HepG2 (cell line): ENCODE results near the gene NXN. TPM values are rescaled to one million over a fixed set of nuclear protein-coding genes. Genes with fewer than 3 reads are reported as not detected.

Experiments
- ATAC-seq: fragments of 200-7000 bp; cut with Tn5 transposase; 3 replicates; pipeline ENCODE4 v1.9.1; 2020; ENCODE audit warnings: mild to moderate bottlenecking, moderate library complexity
- BruUV-seq: library from RNA; stranded (reverse); fragments of 400-500 nt; replicated peaks from 2 replicates; lab custom pipeline; 2021; lab: Mats Ljungman, UMichigan
- CTCF ChIA-PET: fragments of 300-600 bp; formaldehyde crosslinking; extraction: SDS; loops from one replicate; lab custom pipeline; 2021; ENCODE audit warnings: low total read pairs, inconsistent platforms, low intra/inter-chr PET ratio; lab: Yijun Ruan, JAX
- POLR2A ChIA-PET: fragments of 350-600 bp; sonication (Branson Sonifier 250); formaldehyde crosslinking; loops from one replicate; lab custom pipeline; 2020; ENCODE audit warnings: antibody characterized with exemption, inconsistent platforms; lab: Yijun Ruan, JAX
- DNase-seq: peaks from one replicate; pipeline ENCODE4 v3.0.0-alpha.2; 2015; ENCODE audit warnings: low spot score
- FAIRE-seq: peaks from 3 replicates; lab custom pipeline; 2011; peaks lifted over from hg19 to GRCh38; lab: Jason Lieb, UNC
- H2AFZ ChIP-seq: one replicate; pipeline ENCODE4 v1.6.1; 2011; ENCODE audit warnings: low read length, inconsistent platforms
- H3K27ac ChIP-seq: fragments of 300-600 bp; 3 replicates; pipeline ENCODE4 v1.8.0; 2011; ENCODE audit warnings: mixed run types, mild to moderate bottlenecking, mixed read lengths, low read length, inconsistent platforms; ENCODE audit not compliant: insufficient read depth; ENCODE audit errors: extremely low read length
- H3K27me3 ChIP-seq, 2 experiments: fragments of 200-600 bp in 1 of 2; 2 replicates in 1 of 2; 3 replicates in 1 of 2; pipeline versions ENCODE4 v1.6.0 to v1.8.0; 2011; ENCODE audit warnings: low read length in 2 of 2, mild to moderate bottlenecking in 2 of 2, moderate library complexity in 2 of 2, inconsistent platforms in 1 of 2; ENCODE audit not compliant: insufficient read depth in 2 of 2, control insufficient read depth in 1 of 2
- H3K36me3 ChIP-seq, 2 experiments: fragments of 200-600 bp in 1 of 2; replicated peaks in 1 of 2; 2 replicates in 1 of 2; 3 replicates in 1 of 2; pipeline versions ENCODE4 v1.5.1 to v1.8.0; 2011; ENCODE audit warnings: low read length in 2 of 2, inconsistent platforms in 1 of 2; ENCODE audit not compliant: insufficient read depth in 2 of 2, control insufficient read depth in 1 of 2
- H3K4me1 ChIP-seq: 2 replicates; pipeline ENCODE4 v1.5.1; 2012; ENCODE audit warnings: low read length, inconsistent platforms; ENCODE audit not compliant: insufficient read depth
- H3K4me2 ChIP-seq: 2 replicates; pipeline ENCODE4 v1.6.0; 2011; ENCODE audit warnings: low read depth, low read length, inconsistent platforms
- H3K4me3 ChIP-seq, 3 experiments: fragments of 200-600 bp in 1 of 3; sonication (generic), shearing (Covaris generic) in 1 of 3; replicated peaks in 1 of 3; 2 replicates each; pipeline ENCODE4 v1.5.1; 2011 to 2016; ENCODE audit warnings: low read length in 3 of 3, inconsistent platforms in 2 of 3, low read depth in 2 of 3, mild to moderate bottlenecking in 2 of 3, control low read depth in 1 of 3, mixed read lengths in 1 of 3; ENCODE audit not compliant: insufficient read depth in 1 of 3
- H3K79me2 ChIP-seq: one replicate; pipeline ENCODE4 v1.6.1; 2011; ENCODE audit warnings: low read length, inconsistent platforms; ENCODE audit not compliant: insufficient read depth
- H3K9ac ChIP-seq: 2 replicates; pipeline ENCODE4 v1.6.0; 2011; ENCODE audit warnings: mild to moderate bottlenecking, low read depth, low read length, inconsistent platforms; ENCODE audit not compliant: insufficient read depth
- H3K9me3 ChIP-seq: 2 replicates; pipeline ENCODE4 v1.5.1; 2012; ENCODE audit warnings: mild to moderate bottlenecking, low read length
- H4K20me1 ChIP-seq: 2 replicates; pipeline ENCODE4 v1.6.0; 2011; ENCODE audit warnings: inconsistent platforms, mild to moderate bottlenecking, low read length, moderate library complexity; ENCODE audit not compliant: insufficient read depth
- MAFF ChIP-seq: IDR thresholded peaks from 2 replicates; pipeline ENCODE4 v1.6.1; 2011; ENCODE audit warnings: low read depth, low read length, improper control_type of control experiment
- MAFK ChIP-seq, 2 experiments: IDR thresholded peaks in 1 of 2; conservative IDR thresholded peaks in 1 of 2; 2 replicates each; pipeline ENCODE4 v1.6.1; 2011; ENCODE audit warnings: improper control_type of control experiment in 2 of 2, low read length in 2 of 2
- TARDBP ChIP-seq: sonication (generic); formaldehyde crosslinking; IDR thresholded peaks from 2 replicates; pipeline ENCODE4 v1.8.0; 2022; ENCODE audit warnings: mild to moderate bottlenecking, missing genetic modification reagents
- ZFP36 ChIP-seq: fragments of 150-350 bp; IDR thresholded peaks from 2 replicates; pipeline ENCODE4 v1.6.1; 2018; ENCODE audit warnings: borderline replicate concordance, low read length, low read depth; ENCODE audit not compliant: partially characterized antibody
- ZNF607 ChIP-seq: sonication (generic); formaldehyde crosslinking; IDR thresholded peaks from 2 replicates; pipeline ENCODE4 v1.5.1; 2020; ENCODE audit warnings: missing genetic modification reagents, mild to moderate bottlenecking, borderline replicate concordance
- WGBS: methylation state at CpG from one replicate; pipeline ENCODE4 v1.1.6; 2017; ENCODE audit warnings: low lambda C conversion rate; 5-methylcytosine and 5-hydroxymethylcytosine counted together
- in situ Hi-C: cut with HindIII; loops from 2 replicates; pipeline ENCODE4 v1.10.0; 2017; ENCODE audit warnings: low pct_unique_long_range_greater_than_20kb; ENCODE audit not compliant: extremely low pct_ligation_motif_present
- intact Hi-C: fragments of 100-400 bp; cut with micrococcal nuclease; formaldehyde crosslinking; loops from one replicate; pipeline ENCODE4 v1.10.0; 2022; ENCODE audit not compliant: unreplicated experiment
- polyA plus RNA-seq, 8 experiments: library from polyadenylated mRNA; depleted of rRNA in 3 of 8; stranded (reverse) in 7 of 8; unstranded in 1 of 8; fragments of >200 nt; fragmentation: Illumina TruSeq in 4 of 8; extraction: Trizol in 4 of 8; gene quantifications; 2 replicates each; pipeline versions ENCODE4 v1.2.1 to v1.2.3, GENCODE V29; 2011 to 2016; ENCODE audit warnings: low read depth in 4 of 8, missing spikeins in 1 of 8, mixed read lengths in 1 of 8; ENCODE audit not compliant: insufficient read depth in 1 of 8
- total RNA-seq, 5 experiments: library from RNA; depleted of rRNA; stranded (reverse); fragments of >200 nt; fragmentation: Illumina TruSeq; extraction: Trizol; gene quantifications; 2 replicates each; pipeline ENCODE4 v1.2.3, GENCODE V29; 2016; ENCODE audit warnings: low read depth in 1 of 5
- TF ChIP-seq, protein P1 (sequence below): sonication (generic); formaldehyde crosslinking; IDR thresholded peaks from 2 replicates; pipeline ENCODE4 v1.8.1; 2022; ENCODE audit warnings: low read depth, mild to moderate bottlenecking, missing genetic modification reagents
- TF ChIP-seq, protein P2 (sequence below): sonication (generic); formaldehyde crosslinking; IDR thresholded peaks from 2 replicates; pipeline ENCODE4 v1.4.0; 2020; ENCODE audit warnings: missing genetic modification reagents
- TF ChIP-seq, protein P3 (sequence below): sonication (generic); formaldehyde crosslinking; IDR thresholded peaks from 2 replicates; pipeline ENCODE4 v1.4.0; 2020; ENCODE audit warnings: mild to moderate bottlenecking, missing genetic modification reagents, borderline replicate concordance

NXN gene
- total and polyA plus RNA-seq, 2 of the 13 experiments (the other 11 are each of a cell fraction or from before 2014, with no cell fraction given), result 22.2 to 24.3 TPM

DNA sequence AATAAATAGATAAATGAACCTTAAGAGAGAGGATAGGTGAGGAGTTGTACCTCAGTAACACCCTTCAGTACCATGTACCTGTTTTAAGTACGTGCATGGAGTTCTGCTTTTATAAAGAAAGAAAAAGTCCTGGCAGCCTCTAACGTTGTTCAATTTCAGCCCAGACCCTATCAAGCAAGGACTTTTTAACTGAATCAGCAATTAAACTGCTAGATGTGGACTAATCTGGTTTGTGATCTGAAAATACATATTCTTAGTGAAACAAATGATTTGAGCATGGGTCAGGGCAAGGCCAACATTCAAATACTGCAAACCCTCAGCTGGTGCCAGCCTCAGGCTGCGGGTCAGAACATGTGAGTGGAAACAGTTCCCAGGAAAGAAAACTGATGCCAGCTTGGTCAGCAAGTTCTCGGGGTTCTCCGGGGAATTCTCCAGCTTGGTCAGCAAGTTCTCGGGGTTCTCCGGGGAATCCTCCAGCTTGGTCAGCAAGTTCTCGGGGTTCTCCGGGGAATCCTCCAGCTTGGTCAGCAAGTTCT is 112.9 kb downstream of the NXN start:
- Histone ChIP-seq H4K20me1 (no peaks in the 10 kb centered on the region), H3K36me3 (peaks cover 0 to 7% of the 10 kb centered on the region in 2 experiments; a peak in 2 of 5 replicates), H3K9ac (no peak overlapping the region), H3K9me3 (no peaks in the 10 kb centered on the region), H3K4me3 (no peak overlapping the region), H3K79me2 (no peaks in the 10 kb centered on the region), H3K4me1 (no peaks in the 10 kb centered on the region), H3K4me2 (no peak overlapping the region)
- in situ Hi-C loops, result no loop called here
- no TSS peak for BruUV-seq
- ATAC-seq (no peak), FAIRE-seq (no peak)
- POLR2A ChIA-PET, result no interaction called here
- TF ChIP-seq MAFF, result peak; percentile 83
- peak; percentile 73 to 83 for TF ChIP-seq MAFK (conservative IDR thresholded peaks at IDR 0.05 in 1 of 2, IDR thresholded peaks at IDR 0.05 in 1 of 2; ENCODE audit: low read length in 2 of 2)
- TF ChIP-seq, protein P1, sequence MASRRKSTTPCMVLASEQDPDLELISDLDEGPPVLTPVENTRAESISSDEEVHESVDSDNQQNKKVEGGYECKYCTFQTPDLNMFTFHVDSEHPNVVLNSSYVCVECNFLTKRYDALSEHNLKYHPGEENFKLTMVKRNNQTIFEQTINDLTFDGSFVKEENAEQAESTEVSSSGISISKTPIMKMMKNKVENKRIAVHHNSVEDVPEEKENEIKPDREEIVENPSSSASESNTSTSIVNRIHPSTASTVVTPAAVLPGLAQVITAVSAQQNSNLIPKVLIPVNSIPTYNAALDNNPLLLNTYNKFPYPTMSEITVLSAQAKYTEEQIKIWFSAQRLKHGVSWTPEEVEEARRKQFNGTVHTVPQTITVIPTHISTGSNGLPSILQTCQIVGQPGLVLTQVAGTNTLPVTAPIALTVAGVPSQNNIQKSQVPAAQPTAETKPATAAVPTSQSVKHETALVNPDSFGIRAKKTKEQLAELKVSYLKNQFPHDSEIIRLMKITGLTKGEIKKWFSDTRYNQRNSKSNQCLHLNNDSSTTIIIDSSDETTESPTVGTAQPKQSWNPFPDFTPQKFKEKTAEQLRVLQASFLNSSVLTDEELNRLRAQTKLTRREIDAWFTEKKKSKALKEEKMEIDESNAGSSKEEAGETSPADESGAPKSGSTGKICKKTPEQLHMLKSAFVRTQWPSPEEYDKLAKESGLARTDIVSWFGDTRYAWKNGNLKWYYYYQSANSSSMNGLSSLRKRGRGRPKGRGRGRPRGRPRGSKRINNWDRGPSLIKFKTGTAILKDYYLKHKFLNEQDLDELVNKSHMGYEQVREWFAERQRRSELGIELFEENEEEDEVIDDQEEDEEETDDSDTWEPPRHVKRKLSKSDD (CRISPR knock-in tag), result no peak
- TF ChIP-seq, all 625 proteins: peak for 2
- 97% methylated on average over 2 of the region's 9 CpGs for WGBS
- DNase-seq, result no peak
- CTCF ChIA-PET, result no interaction called here
- Histone ChIP-seq H2AFZ (no peak overlapping the region), H3K27ac (no peak overlapping the region), H3K27me3 (no peaks in the 10 kb centered on the region)
- intact Hi-C loops, result no loop called here

DNA sequence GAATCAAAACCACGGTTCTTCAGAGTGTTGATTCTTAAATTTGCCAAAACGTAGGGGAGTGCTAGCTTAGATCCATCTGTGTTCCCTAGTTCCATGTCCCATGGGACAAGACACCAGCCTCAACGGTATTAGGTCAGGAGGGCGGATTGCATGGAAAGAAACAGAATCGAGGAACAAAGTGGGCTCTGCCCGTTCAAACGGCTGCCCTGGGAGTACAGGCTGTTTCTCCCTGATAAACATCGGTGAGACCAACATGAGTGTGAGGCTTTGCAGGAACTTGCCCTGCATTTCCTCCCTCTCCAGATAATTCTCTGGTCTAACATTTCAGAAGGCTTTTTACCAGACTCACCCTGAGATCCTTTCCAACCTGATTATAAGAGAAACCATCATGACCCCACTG is 115.3 kb downstream of the NXN start:
- Histone ChIP-seq H4K20me1 (no peaks in the 10 kb centered on the region), H2AFZ (no peak overlapping the region), H3K4me1 (peaks cover 8% of the 10 kb centered on the region), H3K4me2 (no peak overlapping the region), H3K27ac (no peak overlapping the region), H3K9me3 (no peaks in the 10 kb centered on the region), H3K79me2 (no peaks in the 10 kb centered on the region), H3K9ac (no peak overlapping the region), H3K4me3 (no peak overlapping the region), H3K36me3 (peaks cover 0 to 4% of the 10 kb centered on the region in 2 experiments; a peak in 2 of 5 replicates), H3K27me3 (no peaks in the 10 kb centered on the region)
- ChIA-PET CTCF (no interaction called here), POLR2A (no interaction called here)
- ATAC-seq (no peak), DNase-seq (no peak), FAIRE-seq (no peak)
- intact Hi-C loops, result no loop called here
- in situ Hi-C loops, result no loop called here
- 87% methylated on average over 8 of the region's 8 CpGs for WGBS
- BruUV-seq, result no TSS peak
- TF ChIP-seq, protein P2, sequence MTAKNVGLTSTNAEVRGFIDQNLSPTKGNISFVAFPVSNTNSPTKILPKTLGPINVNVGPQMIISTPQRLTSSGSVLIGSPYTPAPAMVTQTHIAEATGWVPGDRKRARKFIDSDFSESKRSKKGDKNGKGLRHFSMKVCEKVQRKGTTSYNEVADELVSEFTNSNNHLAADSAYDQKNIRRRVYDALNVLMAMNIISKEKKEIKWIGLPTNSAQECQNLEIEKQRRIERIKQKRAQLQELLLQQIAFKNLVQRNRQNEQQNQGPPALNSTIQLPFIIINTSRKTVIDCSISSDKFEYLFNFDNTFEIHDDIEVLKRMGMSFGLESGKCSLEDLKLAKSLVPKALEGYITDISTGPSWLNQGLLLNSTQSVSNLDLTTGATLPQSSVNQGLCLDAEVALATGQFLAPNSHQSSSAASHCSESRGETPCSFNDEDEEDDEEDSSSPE (CRISPR knock-in tag), result no peak
- TF ChIP-seq ZNF607 (CRISPR knock-in tag) (no peak), ZFP36 (no peak), TARDBP (CRISPR knock-in tag) (no peak)
- TF ChIP-seq, protein P3, sequence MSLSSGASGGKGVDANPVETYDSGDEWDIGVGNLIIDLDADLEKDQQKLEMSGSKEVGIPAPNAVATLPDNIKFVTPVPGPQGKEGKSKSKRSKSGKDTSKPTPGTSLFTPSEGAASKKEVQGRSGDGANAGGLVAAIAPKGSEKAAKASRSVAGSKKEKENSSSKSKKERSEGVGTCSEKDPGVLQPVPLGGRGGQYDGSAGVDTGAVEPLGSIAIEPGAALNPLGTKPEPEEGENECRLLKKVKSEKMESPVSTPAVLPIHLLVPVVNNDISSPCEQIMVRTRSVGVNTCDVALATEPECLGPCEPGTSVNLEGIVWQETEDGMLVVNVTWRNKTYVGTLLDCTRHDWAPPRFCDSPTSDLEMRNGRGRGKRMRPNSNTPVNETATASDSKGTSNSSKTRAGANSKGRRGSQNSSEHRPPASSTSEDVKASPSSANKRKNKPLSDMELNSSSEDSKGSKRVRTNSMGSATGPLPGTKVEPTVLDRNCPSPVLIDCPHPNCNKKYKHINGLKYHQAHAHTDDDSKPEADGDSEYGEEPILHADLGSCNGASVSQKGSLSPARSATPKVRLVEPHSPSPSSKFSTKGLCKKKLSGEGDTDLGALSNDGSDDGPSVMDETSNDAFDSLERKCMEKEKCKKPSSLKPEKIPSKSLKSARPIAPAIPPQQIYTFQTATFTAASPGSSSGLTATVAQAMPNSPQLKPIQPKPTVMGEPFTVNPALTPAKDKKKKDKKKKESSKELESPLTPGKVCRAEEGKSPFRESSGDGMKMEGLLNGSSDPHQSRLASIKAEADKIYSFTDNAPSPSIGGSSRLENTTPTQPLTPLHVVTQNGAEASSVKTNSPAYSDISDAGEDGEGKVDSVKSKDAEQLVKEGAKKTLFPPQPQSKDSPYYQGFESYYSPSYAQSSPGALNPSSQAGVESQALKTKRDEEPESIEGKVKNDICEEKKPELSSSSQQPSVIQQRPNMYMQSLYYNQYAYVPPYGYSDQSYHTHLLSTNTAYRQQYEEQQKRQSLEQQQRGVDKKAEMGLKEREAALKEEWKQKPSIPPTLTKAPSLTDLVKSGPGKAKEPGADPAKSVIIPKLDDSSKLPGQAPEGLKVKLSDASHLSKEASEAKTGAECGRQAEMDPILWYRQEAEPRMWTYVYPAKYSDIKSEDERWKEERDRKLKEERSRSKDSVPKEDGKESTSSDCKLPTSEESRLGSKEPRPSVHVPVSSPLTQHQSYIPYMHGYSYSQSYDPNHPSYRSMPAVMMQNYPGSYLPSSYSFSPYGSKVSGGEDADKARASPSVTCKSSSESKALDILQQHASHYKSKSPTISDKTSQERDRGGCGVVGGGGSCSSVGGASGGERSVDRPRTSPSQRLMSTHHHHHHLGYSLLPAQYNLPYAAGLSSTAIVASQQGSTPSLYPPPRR, result no peak
